Endodermal cell (in vitro differentiated cells): ENCODE measurements around the gene PPP1R9A. TPM values are rescaled to one million over a fixed set of nuclear protein-coding genes. Genes with fewer than 3 reads are reported as not detected.
A peak's percentile ranks its signal among the peaks of the same experiment; 100 is the strongest.

ENCODE experiments used
- DNase-seq: peaks from one replicate; pipeline ENCODE4 v3.0.0-alpha.2; 2017
- H3K27ac ChIP-seq: 2 replicates; pipeline ENCODE4 v1.5.1; 2013; ENCODE audit warnings: mild to moderate bottlenecking, low read depth, low read length, moderate library complexity
- H3K27me3 ChIP-seq: 2 replicates; pipeline ENCODE4 v1.6.1; 2013; ENCODE audit warnings: mild to moderate bottlenecking, low read length, moderate library complexity; ENCODE audit not compliant: insufficient read depth, control insufficient read depth, poor library complexity, severe bottlenecking
- H3K36me3 ChIP-seq: 2 replicates; pipeline ENCODE4 v1.7.0; 2013; ENCODE audit warnings: mild to moderate bottlenecking, low read length, moderate library complexity; ENCODE audit not compliant: control insufficient read depth, insufficient read depth
- H3K4me1 ChIP-seq: one replicate; pipeline ENCODE4 v1.7.0; 2013; ENCODE audit warnings: low read length; ENCODE audit not compliant: control insufficient read depth, insufficient read depth
- H3K4me3 ChIP-seq: 2 replicates; pipeline ENCODE4 v1.5.1; 2013; ENCODE audit warnings: mild to moderate bottlenecking, low read length, moderate library complexity
- H3K9ac ChIP-seq: 2 replicates; pipeline ENCODE4 v1.6.1; 2013; ENCODE audit warnings: mild to moderate bottlenecking, low read length, moderate library complexity; ENCODE audit not compliant: poor library complexity, severe bottlenecking; ENCODE audit errors: extremely low read depth
- H3K9me3 ChIP-seq: 2 replicates; pipeline ENCODE4 v1.6.1; 2013; ENCODE audit warnings: mild to moderate bottlenecking, low read length, moderate library complexity; ENCODE audit not compliant: control insufficient read depth
- H3K27ac Mint-ChIP-seq: 2 replicates; pipeline ENCODE4 v1.8.0; 2020; ENCODE audit warnings: mixed read lengths
- H3K27me3 Mint-ChIP-seq: 2 replicates; pipeline ENCODE4 v1.8.0; 2021; ENCODE audit warnings: mild to moderate bottlenecking, mixed read lengths; ENCODE audit not compliant: insufficient read depth
- H3K36me3 Mint-ChIP-seq: 2 replicates; pipeline ENCODE4 v1.8.0; 2020; ENCODE audit warnings: low read depth, mixed read lengths
- H3K4me1 Mint-ChIP-seq: 2 replicates; pipeline ENCODE4 v1.8.0; 2020; ENCODE audit warnings: mixed read lengths
- H3K4me3 Mint-ChIP-seq: 2 replicates; pipeline ENCODE4 v1.8.0; 2020; ENCODE audit warnings: mild to moderate bottlenecking, moderate library complexity, mixed read lengths
- H3K9me3 Mint-ChIP-seq: 2 replicates; pipeline ENCODE4 v1.8.0; 2020; ENCODE audit warnings: mild to moderate bottlenecking, mixed read lengths
- WGBS, 2 experiments: methylation state at CpG; one replicate each; pipeline versions ENCODE4 v1.1.5 to v1.1.7; 2013; ENCODE audit warnings: missing lambda C conversion rate in 2 of 2, mixed read lengths in 1 of 2; ENCODE audit not compliant: insufficient coverage in 1 of 2, insufficient read length in 1 of 2; 5-methylcytosine and 5-hydroxymethylcytosine counted together
- total RNA-seq, 2 donors: library from RNA; stranded (reverse); fragmentation: NEBNext Ultra II Directional in 1 of 2; extraction: Animal tissue kit (Norgen Biotek cat#: 25700) in 1 of 2; gene quantifications; 2 replicates in 1 of 2; 3 replicates in 1 of 2; pipeline ENCODE4 v1.2.1, GENCODE V29; 2021
- TF ChIP-seq, protein P1 (sequence below): fragments of 200-600 bp; sonication (generic); conservative IDR thresholded peaks from 2 replicates; pipeline ENCODE4 v1.5.0; 2021; ENCODE audit warnings: antibody characterized with exemption, mild to moderate bottlenecking

The PPP1R9A gene
- total RNA-seq, 2 donors from 2014 or later = 38.7 to 39.4 TPM

DNA sequence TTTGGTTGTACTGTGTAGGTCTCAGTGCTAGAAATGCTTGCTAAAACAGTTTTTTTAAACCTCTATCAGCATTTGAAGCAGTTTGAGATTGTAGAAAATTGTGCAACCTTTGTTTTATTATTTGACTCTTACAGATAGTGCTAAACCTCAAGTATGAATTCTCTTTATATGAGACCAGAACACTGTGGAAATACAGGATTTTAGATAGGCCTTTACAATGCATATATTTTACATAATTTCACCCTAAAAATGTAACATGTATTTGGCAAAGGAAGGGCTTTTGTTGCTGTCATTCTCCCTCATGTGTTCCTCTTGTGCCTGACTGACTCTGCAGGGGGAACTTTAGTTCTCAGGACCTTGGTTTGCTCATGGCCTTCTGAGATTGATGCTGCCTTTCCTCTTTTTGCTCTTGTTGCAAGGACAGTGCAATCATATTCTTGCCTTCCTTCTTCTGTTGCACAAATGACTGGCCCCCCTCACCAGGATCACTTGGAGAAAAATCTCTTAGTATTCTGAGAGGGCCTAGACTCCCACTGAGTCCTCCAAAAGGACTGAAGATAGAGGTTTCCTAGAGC is 188.7 kb downstream of the PPP1R9A start:
- peaks cover 21% of the 10 kb centered on the region for H3K4me1 Mint-ChIP-seq

DNA sequence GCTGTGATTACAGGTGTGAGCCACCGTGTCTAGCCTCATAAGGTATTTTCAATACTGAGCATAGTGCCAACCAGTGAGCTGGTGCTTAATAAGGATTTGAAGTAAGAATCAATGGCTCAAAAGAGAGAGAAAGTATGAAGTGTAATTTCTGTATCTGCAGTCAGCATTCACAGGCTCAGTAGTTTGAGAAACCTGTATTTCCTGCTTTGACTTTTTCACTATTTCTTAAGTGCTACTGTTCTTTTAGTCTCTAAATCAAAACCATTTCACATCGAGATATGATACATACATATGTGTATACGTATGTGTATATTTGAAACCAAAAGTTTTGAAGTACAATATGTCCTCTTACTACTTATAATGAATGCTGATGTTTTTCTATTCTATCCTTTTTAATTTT is 189.9 kb downstream of the PPP1R9A start:
- H3K4me3 Mint-ChIP-seq = no peak overlapping the region
- no peak overlapping the region for H3K9ac ChIP-seq
- peaks cover 6% of the 10 kb centered on the region for H3K4me1 ChIP-seq
- H3K9me3 Mint-ChIP-seq = peaks cover 1% of the 10 kb centered on the region
- no peak for DNase-seq
- 88 to 100% methylated on average over 1 of the region's 3 CpGs for WGBS, 2 experiments
- H3K36me3 Mint-ChIP-seq = peaks cover 8% of the 10 kb centered on the region
- H3K36me3 ChIP-seq = peaks cover 4% of the 10 kb centered on the region
- no peak overlapping the region for H3K27ac ChIP-seq
- H3K4me1 Mint-ChIP-seq = peaks cover 21% of the 10 kb centered on the region
- no peak overlapping the region for H3K4me3 ChIP-seq
- TF ChIP-seq, protein P1, sequence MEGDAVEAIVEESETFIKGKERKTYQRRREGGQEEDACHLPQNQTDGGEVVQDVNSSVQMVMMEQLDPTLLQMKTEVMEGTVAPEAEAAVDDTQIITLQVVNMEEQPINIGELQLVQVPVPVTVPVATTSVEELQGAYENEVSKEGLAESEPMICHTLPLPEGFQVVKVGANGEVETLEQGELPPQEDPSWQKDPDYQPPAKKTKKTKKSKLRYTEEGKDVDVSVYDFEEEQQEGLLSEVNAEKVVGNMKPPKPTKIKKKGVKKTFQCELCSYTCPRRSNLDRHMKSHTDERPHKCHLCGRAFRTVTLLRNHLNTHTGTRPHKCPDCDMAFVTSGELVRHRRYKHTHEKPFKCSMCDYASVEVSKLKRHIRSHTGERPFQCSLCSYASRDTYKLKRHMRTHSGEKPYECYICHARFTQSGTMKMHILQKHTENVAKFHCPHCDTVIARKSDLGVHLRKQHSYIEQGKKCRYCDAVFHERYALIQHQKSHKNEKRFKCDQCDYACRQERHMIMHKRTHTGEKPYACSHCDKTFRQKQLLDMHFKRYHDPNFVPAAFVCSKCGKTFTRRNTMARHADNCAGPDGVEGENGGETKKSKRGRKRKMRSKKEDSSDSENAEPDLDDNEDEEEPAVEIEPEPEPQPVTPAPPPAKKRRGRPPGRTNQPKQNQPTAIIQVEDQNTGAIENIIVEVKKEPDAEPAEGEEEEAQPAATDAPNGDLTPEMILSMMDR = no peak
- no peak overlapping the region for H3K27ac Mint-ChIP-seq
- H3K27me3 ChIP-seq = no peaks in the 10 kb centered on the region
- H3K9me3 ChIP-seq = no peaks in the 10 kb centered on the region
- H3K27me3 Mint-ChIP-seq = no peaks in the 10 kb centered on the region

More for the DNA sequence above, 188.7 kb downstream of the PPP1R9A start:
- Mint-ChIP-seq H3K27ac (peak overlapping the region; percentile 53), H3K27me3 (no peaks in the 10 kb centered on the region), H3K36me3 (peaks cover 4% of the 10 kb centered on the region), H3K4me3 (no peak overlapping the region), H3K9me3 (peaks cover 1% of the 10 kb centered on the region)
- no peak for DNase-seq
- Histone ChIP-seq H3K27ac (no peak overlapping the region), H3K9me3 (no peaks in the 10 kb centered on the region), H3K4me3 (peak overlapping the region; percentile 48), H3K36me3 (no peaks in the 10 kb centered on the region), H3K4me1 (peaks cover 6% of the 10 kb centered on the region), H3K9ac (no peak overlapping the region), H3K27me3 (no peaks in the 10 kb centered on the region)
- TF ChIP-seq, protein P1 = no peak

DNA sequence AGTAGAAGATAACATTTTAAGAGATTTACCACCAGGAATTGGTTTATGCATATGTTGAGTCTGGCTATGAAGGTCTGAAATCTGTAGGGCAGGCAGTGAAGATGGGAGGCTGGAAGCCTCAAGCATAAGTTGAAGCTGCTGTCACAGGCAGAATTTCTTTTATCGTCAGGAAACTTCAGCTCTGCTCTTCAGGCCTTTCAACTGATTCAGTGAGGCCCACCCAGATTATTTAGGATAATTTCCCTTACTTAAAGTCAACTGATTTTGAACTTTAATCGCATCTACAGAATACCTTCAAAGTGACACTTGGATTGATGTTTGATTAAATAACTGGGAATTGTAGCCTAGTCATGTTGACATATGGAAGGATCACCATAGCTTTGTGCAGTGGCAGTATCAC is 190.5 kb downstream of the PPP1R9A start:
- no peaks in the 10 kb centered on the region for H3K9me3 ChIP-seq
- no peak overlapping the region for H3K4me3 Mint-ChIP-seq
- peaks cover 1% of the 10 kb centered on the region for H3K9me3 Mint-ChIP-seq
- H3K27me3 Mint-ChIP-seq = no peaks in the 10 kb centered on the region
- H3K27ac ChIP-seq = no peak overlapping the region
- peaks cover 21% of the 10 kb centered on the region for H3K4me1 Mint-ChIP-seq
- DNase-seq = no peak
- peaks cover 4% of the 10 kb centered on the region for H3K36me3 ChIP-seq
- H3K27ac Mint-ChIP-seq = no peak overlapping the region
- WGBS, 2 experiments = 53% methylated on average over 2 of the region's 2 CpGs; no CpG with 5 or more reads in 1 of the 2 experiments
- peaks cover 8% of the 10 kb centered on the region for H3K36me3 Mint-ChIP-seq
- TF ChIP-seq, protein P1 = no peak
- H3K9ac ChIP-seq = no peak overlapping the region
- no peak overlapping the region for H3K4me3 ChIP-seq
- peaks cover 6% of the 10 kb centered on the region for H3K4me1 ChIP-seq
- H3K27me3 ChIP-seq = no peaks in the 10 kb centered on the region
